Fibroblast of the aortic adventitia (primary cell): ENCODE data around the gene SLC35F3. TPM values are rescaled to one million over a fixed set of nuclear protein-coding genes. Genes with fewer than 3 reads are reported as not detected.

ENCODE experiments used
- DNase-seq: peaks from one replicate; pipeline ENCODE4 v3.0.0-alpha.2; 2010; ENCODE audit warnings: low read depth
- H3K4me3 ChIP-seq: 2 replicates; pipeline ENCODE4 v1.5.1; 2011; ENCODE audit warnings: low read depth, mild to moderate bottlenecking, control low read depth, low read length, moderate library complexity
- CTCF ChIP-seq: IDR thresholded peaks from 2 replicates; pipeline ENCODE4 v1.5.1; 2011; ENCODE audit warnings: mild to moderate bottlenecking, low read length, control low read depth, inconsistent platforms; ENCODE audit not compliant: insufficient read depth
- total RNA-seq: library from RNA; depleted of rRNA; stranded (reverse); fragments of >200 nt; gene quantifications from 2 replicates; pipeline ENCODE4 v1.2.3, GENCODE V29; 2012; ENCODE audit warnings: low replicate concordance

Gene SLC35F3
- total RNA-seq, 1 donor: not detected

DNA sequence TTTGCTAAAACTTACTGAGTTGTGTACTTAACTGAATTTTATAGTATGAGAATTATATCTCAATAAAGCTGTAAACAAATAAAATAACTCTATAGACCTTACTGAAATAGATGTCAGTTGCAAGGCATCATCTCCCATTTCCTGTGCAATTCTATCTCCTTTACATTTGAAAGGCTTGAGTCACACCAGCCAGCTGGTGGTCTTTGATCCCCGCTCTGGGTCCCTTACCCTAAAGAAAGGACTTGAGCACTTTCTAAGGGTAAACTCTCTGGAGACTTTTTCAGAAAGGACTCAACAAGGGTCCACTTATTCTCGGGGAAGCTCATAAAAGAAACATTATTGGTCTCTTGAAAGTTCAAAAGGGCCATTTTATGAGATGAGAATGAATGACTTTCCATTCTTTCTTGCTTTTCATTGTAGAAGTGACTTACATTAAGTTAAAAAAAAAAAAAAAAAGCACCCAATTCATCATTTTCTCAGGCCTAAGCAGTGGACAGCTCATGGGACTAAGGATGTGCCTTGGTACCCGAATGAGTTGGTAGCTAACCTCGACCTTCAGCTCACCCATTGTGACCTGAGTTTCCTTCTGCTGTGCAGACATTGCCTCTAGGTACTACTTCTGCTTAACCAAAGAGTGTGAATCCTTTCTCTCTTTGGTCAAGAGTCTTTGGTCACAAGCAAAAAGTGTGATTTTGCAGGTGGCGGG is 321.8 kb downstream of the SLC35F3 start:
- no peak for TF ChIP-seq CTCF
- H3K4me3 ChIP-seq: no peak overlapping the region

GRCh38 chr1:234226819-234227165 is 322.3 kb downstream of the SLC35F3 start:
- no peak for TF ChIP-seq CTCF
- no peak overlapping the region for H3K4me3 ChIP-seq
- DNase-seq: no peak

More for the DNA sequence above, 321.8 kb downstream of the SLC35F3 start:
- DNase-seq: no peak

- DNase-seq: no peak
- H3K4me3 ChIP-seq: no peak overlapping the region
- no peak for TF ChIP-seq CTCF
Observed at GRCh38 chr1:234229581-234230387, 325.3 kb downstream of the SLC35F3 start.

DNA sequence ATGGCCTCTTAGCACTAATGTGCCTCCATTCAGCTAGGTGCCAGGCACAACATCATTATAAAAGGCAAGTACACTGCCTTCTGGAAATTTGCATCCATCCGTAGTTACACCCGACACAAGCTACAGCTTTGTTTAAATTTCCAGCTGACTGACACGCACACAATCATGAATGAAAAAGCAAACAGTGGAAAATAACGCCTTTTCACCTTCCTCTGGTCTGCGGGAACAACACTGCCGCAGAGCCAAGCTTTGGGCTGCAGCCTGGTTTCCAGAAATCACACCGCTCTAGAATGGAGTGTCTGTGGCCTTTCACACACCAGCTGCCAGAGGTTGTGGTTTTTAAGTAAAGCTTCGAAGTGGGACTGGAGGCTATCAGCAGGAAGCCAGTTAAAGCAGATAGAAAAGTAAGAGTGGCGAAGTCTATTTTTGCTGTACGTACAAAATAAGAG is 326.0 kb downstream of the SLC35F3 start:
- TF ChIP-seq CTCF: no peak
- H3K4me3 ChIP-seq: no peak overlapping the region
- DNase-seq: no peak

GRCh38 chr1:234231061-234231892 is 326.8 kb downstream of the SLC35F3 start:
- TF ChIP-seq CTCF: no peak
- no peak for DNase-seq
- no peak overlapping the region for H3K4me3 ChIP-seq

DNA sequence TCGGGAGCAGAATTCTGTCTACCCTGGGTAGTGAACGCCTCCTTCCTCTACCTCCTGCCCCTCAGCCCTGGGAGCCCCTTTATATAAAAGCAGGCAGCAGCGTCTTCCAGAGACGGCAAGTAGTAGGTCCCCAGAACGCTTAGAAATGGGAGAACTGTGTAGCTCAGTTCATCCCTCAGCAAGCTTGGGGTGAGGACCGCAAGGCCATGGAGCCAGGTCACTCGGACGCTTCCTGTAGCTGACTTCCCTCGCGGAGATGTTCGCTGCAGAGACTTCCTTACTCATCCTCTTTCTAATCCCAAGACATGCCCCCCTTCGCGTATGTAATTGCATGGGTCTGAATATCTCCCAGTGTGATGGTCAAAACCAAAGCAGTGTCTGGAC is 327.4 kb downstream of the SLC35F3 start:
- no peak for TF ChIP-seq CTCF
- no peak overlapping the region for H3K4me3 ChIP-seq
- no peak for DNase-seq
